GM10248 (cell line): Measurements from ENCODE around the gene HSPB1.

Experiments used
- CTCF ChIA-PET: fragments of 300-600 bp; sonication (Branson Sonifier 250); formaldehyde crosslinking; extraction: SDS; loops from one replicate; lab custom pipeline; 2021; ENCODE audit warnings: antibody characterized with exemption; lab: Yijun Ruan, JAX
- POLR2A ChIA-PET: fragments of 350-650 bp; sonication (Branson Sonifier 250); formaldehyde crosslinking; extraction: SDS; loops from one replicate; lab custom pipeline; 2020; ENCODE audit warnings: antibody characterized with exemption; lab: Yijun Ruan, JAX
- DNase-seq: peaks from one replicate; pipeline ENCODE4 v3.0.0; 2012; ENCODE audit errors: extremely low spot score
- CTCF ChIP-seq: IDR thresholded peaks from 2 replicates; pipeline ENCODE4 v1.5.1; 2012; ENCODE audit warnings: mild to moderate bottlenecking, low read depth; ENCODE audit errors: extremely low read depth, missing control alignments, control extremely low read depth

Gene HSPB1

GRCh38 chr7:76280408-76280807 lies 22.1 kb upstream of the HSPB1 start:
- ChIA-PET POLR2A (no interaction called here), CTCF (no interaction called here)
- no peak for DNase-seq
- TF ChIP-seq CTCF, result no peak

GRCh38 chr7:76281006-76281705 lies 21.3 kb upstream of the HSPB1 start:
- TF ChIP-seq CTCF, result no peak

GRCh38 chr7:76281706-76282343 lies 20.6 kb upstream of the HSPB1 start:
- no peak for TF ChIP-seq CTCF
- ChIA-PET POLR2A (interaction anchor here (0.7 kb wide), 1 partner anchor 95 kb away, joined by 3 read pairs; no protein-coding TSS in a partner anchor), CTCF (interaction anchor here (0.7 to 19.3 kb wide), 5 partner anchors 9 to 103 kb away, joined by 4 to 339 read pairs (median 9); no protein-coding TSS in a partner anchor)
- no peak for DNase-seq

More at GRCh38 chr7:76281006-76281705, 21.3 kb upstream of the HSPB1 start:
- DNase-seq, result no peak
- ChIA-PET CTCF (interaction anchor here (0.7 to 19.3 kb wide), 4 partner anchors 10 to 103 kb away, joined by 4 to 339 read pairs (median 10); no protein-coding TSS in a partner anchor), POLR2A (no interaction called here)

- POLR2A ChIA-PET, result interaction anchor here (0.7 to 1.2 kb wide), 2 partner anchors 21 to 95 kb away, joined by 3 read pairs; no protein-coding TSS in a partner anchor
- no peak for TF ChIP-seq CTCF
- CTCF ChIA-PET, result interaction anchor here (1.0 to 19.3 kb wide), 5 partner anchors 8 to 30 kb away, joined by 3 to 339 read pairs (median 9); no protein-coding TSS in a partner anchor
- no peak for DNase-seq
These were observed 19.9 kb upstream of the HSPB1 start for GRCh38 chr7:76282344-76283253.

- TF ChIP-seq CTCF, result no peak
- DNase-seq, result no peak
- ChIA-PET CTCF (interaction anchor here (1.0 to 19.3 kb wide), 4 partner anchors 9 to 29 kb away, joined by 3 to 339 read pairs (median 12); no protein-coding TSS in a partner anchor), POLR2A (interaction anchor here (0.7 to 1.2 kb wide), 3 partner anchors 9 to 20 kb away, joined by 3 to 4 read pairs (median 3); no protein-coding TSS in a partner anchor)
These were observed 19.0 kb upstream of the HSPB1 start for GRCh38 chr7:76283254-76284159.
